Measurements from ENCODE around the gene MACIR.

MACIR gene

DNA sequence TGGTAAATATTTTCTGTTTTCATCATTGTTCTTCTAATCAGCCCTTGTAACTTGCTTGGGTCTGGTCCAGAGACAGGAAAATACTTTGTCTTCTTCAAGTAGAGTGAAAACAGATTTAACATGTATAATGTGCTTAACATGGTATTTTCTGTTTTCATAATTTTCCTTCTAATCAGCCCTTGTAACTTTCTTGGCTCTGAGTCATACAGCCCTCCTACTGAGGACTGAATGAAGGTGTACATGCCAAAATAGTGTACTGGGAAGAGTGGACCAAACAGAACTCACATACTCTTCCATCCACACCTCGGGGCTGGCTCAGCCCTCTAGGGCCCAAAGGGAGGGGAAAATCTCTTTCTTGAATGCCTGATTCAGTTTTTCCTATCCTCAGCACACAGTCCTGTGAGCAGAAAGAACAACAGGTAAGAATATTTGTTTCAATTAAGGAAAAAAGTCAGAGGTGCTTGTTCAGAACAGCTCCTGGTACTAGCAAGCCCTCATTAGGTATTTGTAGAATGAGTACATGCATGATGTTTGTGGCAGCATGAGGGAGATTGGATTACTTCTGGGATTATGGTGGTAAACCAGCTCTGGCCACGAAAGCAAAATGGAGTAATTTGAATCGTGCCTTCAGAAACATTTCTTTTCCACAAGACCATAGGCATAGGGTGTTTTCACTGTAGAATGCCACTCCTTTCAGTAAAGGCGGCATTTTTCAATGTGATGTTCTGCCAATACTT lies 24.2 kb upstream of the MACIR start:
- TF ChIP-seq, protein P1, sequence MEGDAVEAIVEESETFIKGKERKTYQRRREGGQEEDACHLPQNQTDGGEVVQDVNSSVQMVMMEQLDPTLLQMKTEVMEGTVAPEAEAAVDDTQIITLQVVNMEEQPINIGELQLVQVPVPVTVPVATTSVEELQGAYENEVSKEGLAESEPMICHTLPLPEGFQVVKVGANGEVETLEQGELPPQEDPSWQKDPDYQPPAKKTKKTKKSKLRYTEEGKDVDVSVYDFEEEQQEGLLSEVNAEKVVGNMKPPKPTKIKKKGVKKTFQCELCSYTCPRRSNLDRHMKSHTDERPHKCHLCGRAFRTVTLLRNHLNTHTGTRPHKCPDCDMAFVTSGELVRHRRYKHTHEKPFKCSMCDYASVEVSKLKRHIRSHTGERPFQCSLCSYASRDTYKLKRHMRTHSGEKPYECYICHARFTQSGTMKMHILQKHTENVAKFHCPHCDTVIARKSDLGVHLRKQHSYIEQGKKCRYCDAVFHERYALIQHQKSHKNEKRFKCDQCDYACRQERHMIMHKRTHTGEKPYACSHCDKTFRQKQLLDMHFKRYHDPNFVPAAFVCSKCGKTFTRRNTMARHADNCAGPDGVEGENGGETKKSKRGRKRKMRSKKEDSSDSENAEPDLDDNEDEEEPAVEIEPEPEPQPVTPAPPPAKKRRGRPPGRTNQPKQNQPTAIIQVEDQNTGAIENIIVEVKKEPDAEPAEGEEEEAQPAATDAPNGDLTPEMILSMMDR (IDR thresholded peaks at IDR 0.05), result no peak

DNA sequence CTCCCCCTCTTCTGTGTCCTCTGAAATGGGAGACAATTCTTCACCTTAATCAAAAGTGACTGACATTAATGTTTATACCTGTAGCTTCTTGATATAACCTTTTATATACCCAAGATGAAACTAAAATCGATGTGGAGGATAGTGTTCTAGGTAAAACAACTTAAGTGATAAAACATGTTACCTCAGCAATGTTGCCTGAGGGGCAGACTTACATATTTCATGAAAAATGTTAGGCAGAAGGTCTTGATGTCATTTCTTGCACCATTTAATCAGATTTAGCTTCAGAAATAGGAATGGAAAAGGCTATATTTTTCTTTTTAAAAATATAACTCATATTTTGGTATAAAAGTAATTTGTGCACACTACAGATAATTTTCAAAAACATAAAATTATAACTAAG lies 22.7 kb upstream of the MACIR start:
- TF ChIP-seq, protein P1 (IDR thresholded peaks at IDR 0.05), result no peak

DNA sequence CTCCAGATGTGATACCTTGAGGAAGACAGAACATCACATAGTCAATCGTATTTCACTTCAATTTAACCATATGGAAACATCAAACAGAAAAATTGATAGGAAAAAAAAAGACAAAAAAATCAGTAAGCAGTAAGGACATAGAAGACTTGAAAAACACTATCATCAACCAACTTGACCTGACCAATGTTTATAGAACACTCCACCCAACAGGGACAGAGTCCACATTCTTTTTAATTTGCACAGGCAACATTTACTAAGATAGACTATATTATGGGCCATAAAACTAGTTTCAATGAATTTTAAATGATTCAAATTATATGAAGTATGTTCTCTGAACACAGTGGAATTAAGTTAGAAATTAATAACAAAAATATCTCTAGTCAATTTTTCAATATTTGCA lies 20.8 kb upstream of the MACIR start:
- TF ChIP-seq, protein P1 (IDR thresholded peaks at IDR 0.05), result no peak

DNA sequence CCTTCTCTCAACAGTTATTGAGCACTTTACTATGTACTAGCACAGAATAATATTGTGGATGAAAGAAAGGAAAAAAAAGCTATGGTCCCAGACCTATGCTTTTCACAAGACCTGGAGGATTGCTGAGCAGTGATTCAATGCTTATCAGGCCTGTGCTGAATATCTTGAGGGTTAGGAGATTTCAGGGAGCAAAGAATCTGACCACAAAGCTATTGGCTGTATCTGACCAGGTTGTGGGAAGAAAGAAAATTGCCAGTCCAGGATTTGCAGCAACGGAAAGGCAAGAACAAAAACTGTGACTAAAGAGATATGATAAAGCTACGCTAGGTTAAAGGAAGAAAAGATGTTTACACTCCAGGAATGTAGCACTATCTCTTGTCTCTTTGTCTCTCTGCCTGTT lies 14.9 kb upstream of the MACIR start:
- TF ChIP-seq, protein P1 (IDR thresholded peaks at IDR 0.05), result no peak

DNA sequence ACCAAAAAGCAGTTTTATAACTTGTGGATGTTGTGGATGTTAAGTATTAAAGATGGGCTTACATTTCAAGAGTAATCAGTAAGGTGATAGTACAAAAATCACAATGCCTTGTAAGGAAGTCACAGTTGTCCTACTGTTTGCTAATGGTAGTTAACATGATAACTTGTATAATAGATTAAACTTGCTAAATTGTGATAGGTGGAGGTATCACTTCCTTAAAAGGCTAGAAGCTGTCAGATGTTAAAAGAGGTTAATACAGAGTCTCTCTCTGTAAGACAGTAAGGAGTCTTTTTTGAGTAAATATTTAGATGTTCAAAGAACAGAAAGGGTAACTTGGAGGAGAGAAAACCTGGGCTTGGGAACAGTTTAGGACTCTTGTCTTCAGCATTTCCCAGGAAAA lies 14.2 kb upstream of the MACIR start:
- TF ChIP-seq, protein P1 (IDR thresholded peaks at IDR 0.05), result no peak

DNA sequence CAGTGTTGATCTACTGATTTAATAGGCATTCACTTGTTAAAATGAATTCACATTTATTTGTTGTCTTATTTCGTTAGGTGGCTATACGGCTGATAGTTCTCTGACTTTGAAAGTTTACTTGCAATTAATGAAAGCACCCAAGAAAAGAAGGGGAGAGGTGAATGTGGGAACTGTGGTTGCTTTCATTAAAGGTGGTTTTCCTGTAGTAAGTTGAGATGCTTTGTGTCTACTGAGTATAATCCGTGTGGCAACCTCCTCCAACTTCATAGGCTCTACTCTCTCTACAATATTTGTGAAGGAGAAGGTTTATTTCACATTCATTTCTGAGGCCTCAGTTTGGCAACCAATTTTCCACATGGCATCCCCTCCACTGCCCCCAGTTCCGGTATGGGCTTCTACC lies 12.8 kb upstream of the MACIR start:
- TF ChIP-seq, protein P1 (IDR thresholded peaks at IDR 0.05), result no peak

DNA sequence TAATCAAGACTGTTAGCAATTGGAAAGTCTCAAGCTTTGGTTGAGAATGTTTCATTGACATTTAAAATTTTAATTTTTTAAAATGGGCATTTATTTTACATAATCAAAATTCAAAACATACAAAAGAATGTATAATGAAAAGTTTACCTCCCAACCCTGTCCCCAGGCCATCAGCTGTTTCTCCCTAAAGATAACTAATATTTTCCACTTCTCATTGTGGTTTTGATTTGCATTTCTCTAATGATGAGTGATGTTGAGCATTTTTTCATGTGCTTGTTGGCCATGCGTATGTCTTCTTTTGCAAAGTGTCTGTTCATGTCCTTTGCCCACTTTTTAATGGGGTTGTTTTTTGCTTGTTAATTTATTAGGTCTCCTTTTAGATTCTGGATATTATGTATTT lies 11.4 kb upstream of the MACIR start:
- TF ChIP-seq, protein P1 (IDR thresholded peaks at IDR 0.05), result no peak

DNA sequence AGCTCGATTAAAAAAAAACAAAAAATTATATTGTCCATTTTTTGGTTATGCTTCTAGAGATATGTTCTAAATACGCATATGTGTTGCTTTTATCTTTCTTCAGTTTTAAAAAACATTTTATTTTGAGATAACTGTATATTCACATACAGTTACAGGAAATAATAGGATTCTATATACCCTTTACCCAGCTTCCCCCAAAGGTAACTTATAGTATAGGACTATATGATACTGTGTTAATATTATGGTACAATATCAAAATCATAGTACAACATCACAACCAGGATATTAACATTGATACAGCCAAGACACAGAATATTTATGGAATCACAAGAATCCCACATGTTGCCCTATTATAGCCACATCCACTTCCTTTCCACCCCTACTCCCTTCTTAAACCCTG lies 9.5 kb upstream of the MACIR start:
- TF ChIP-seq, protein P1 (IDR thresholded peaks at IDR 0.05), result no peak
